HG03196 (cell line): ENCODE results near the gene IFT52.
"Not testable (repeated sequence)": the region's sequence is repeated elsewhere in the genome, so short reads cannot be mapped to it uniquely, and the experiment has no call there.

Source experiments
- ATAC-seq: cut with Tn5 transposase; IDR thresholded peaks from one replicate; pipeline ENCODE4 v1.9.1; 2021; ENCODE audit not compliant: unreplicated experiment

Gene IFT52

DNA sequence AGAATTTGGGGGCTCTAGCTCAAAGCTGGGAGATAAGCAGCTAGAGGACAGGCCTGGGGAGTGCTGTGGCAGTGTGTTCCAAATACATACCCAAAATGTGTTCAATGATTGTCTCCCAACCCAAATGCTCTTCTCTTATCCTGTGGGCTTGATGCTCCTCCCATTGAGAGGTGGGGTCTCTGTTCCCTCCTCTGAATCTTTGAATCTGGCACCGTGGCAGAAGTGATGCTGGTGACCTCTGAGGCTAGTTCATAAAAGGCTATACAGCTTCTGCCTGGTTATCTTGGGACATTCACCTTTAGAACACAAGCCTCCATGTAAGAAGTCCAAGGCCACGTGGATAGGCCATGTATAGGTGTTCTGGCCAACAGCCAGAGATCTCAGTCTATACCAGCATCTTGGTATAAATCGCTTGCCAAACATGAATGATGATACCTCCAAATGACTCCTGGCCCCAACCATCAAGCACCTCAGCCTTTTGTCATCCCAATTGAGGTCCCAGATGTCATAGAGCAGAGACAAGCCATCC is 60.3 kb downstream of the IFT52 start:
- no peak for ATAC-seq

DNA sequence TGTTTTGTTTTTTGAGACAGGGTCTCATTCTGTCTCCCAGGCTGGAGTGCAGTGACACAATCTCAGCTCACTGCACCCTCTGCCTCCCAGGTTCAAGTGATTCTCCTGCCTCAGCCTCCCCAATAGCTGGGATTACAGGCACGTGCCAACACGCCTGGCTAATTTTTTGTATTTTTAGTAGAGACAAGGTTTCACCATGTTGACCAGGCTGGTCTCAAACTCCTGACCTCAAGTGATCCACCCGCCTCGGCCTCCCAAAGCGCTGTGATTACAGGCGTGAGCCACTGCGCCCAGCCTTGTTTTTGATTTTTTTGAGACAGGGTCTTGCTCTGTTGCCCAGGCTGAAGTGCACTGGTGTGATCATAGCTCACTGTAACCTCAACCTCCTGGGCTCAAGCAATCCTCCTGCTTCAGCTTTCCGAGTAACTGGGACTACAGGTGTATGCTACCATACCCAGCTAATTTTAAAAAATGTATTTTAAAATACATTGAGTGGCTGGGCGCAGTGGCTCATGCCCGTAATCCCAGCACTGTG is 61.0 kb downstream of the IFT52 start:
- not testable (repeated sequence) for ATAC-seq

DNA sequence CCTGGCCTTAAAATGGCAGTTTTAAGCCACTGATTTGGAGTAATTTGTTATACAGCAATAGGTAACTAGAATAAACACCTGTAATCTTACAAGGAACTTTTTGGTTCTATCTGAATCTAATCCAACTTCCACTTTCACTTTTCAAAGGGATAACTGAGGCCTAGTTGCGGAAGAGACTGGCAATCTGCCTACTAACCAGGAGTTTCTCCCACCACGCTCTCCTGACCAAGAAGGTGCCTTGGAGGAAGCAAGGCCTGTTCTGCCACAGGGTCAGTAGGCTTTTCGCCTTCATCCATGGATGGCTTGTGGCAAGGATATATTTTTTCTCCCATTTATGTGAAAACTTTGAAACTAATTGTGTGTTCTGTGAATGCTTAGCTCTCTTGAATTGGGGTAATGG is 63.2 kb downstream of the IFT52 start:
- no peak for ATAC-seq

DNA sequence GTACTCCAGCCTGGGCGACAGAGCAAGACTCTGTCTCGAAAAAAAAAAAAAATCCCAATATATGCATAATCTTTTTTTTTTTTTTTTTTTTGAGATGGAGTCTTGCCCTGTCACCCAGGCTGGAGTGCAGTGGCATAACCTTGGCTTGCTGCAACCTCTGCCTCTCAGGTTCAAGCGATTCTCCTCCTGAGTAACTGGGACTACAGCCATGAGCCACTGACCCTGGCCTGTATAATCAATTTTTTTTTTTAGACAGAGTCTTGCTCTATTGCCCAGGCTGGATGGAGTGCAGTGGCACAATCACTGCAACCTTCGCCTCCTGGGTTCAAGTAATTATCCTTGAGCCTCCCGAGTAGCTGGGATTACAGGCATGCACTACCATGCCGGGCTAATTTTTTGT is 64.4 kb downstream of the IFT52 start:
- not testable (repeated sequence) for ATAC-seq

GRCh38 chr20:43655937-43656336 is 65.2 kb downstream of the IFT52 start:
- ATAC-seq, result no peak

- no peak for ATAC-seq
Measured at GRCh38 chr20:43658069-43658722, 67.5 kb downstream of the IFT52 start.

- no peak for ATAC-seq
Measured at GRCh38 chr20:43658723-43659419, 68.1 kb downstream of the IFT52 start.

DNA sequence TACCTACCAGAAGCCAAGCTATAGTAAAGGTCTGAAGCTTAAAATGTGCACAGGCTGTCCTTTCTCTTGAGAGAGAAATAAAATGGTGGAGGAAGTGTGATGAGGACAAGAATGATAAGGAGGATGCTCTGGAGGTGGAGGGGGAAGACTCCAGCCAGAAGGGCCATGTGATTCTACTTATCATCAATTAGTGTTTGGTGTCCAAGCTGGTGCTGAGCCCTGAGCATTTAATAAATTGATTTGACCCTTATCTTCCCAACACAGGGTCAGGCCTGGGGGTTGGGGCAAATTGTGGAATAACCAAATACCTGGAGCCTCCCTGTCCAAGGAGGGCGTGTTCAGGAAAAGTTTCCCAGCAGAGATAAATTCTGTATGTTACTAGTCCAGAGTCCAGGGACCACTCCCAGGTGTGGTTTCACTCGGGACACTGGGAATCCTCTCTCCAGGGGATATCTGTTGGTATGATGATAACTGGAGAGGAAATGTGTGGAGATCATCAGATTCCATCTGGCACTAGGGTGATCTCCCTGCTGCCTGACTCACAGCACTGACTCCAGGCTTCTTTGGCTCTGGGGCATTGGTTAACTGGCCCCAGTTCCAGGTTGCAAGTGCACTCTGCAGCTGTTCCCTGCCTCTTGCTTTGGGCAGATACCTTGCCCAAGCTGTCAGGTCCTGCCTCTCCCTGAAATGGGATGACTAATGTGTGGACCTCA is 72.4 kb downstream of the IFT52 start:
- no peak for ATAC-seq

DNA sequence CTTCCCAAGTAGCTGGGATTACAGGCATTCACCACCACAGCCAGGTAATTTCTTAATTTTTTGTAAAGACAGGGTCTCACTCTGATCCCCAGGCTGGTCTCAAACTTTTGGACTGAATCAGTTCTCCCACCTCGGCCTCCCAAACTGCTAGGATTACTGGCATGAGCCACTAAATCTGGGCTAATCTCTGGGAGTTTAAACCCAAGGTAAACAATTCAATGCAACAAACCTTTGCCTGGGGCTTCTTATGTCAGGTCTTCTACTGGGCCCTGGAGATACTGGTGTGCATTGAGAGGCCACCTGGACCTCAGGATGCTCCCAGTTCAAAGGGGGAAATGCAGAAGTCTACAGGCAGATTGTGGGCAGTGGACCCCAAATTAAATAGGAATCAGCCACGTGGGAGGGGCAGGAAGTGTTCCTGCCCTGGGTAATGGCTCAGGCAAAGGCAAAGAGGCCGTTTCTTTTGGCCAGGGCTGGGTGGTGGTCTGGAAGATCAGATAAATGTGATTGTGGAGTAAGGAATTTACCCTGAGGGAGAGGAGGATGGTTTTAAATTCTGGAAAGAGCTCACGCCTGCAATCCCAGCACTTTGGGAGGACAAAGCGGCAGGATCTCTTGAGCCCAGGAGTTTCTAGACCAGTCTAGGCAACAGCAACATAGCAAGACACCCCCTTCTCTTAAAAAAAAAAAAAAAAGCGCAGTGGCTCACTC is 74.9 kb downstream of the IFT52 start:
- no peak for ATAC-seq

DNA sequence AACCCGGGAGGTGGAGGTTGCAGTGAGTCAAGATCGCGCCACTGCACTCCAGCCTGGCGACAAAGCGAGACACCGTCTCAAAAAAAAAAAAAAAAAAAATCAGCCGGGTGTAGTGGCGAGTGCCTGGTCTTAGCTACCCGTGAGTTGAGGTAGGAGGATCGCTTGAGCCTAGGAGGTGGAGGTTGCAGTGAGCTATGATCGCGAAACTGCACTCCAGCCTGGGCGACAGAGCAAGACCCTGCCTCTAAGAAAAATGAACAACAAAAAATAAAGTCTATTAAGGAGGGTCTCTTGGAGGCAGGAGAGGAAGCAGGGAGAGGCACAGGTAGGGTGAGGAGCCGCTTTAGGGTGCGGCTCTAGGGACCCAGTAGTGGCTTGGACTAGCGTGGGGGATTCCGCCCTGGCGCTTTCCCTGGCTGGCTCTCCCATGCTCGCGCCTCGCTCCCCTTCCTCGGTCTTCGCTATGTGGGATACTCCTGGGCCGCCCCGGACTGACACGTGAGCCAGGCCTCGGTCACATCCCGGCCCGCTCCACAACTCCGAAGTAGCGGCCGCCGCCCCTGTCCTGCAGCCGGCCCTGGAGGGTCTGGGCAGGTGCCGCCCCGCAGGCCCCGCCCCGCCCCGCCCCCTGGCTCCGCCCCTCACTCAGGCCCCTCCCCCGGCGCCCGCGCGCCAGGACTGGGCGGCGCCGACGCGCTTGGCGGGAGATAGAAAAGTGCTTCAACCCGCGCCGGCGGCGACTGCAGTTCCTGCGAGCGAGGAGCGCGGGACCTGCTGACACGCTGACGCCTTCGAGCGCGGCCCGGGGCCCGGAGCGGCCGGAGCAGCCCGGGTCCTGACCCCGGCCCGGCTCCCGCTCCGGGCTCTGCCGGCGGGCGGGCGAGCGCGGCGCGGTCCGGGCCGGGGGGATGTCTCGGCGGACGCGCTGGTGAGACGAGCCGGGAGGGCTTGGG is 75.9 kb downstream of the IFT52 start, which contains the start of gene MYBL2:
MYBL2 (plus strand) TSS at position 739 of the 953 bp plus-strand sequence; CDS start at position 909, 170 bp downstream.
- peak; percentile 60 for ATAC-seq

DNA sequence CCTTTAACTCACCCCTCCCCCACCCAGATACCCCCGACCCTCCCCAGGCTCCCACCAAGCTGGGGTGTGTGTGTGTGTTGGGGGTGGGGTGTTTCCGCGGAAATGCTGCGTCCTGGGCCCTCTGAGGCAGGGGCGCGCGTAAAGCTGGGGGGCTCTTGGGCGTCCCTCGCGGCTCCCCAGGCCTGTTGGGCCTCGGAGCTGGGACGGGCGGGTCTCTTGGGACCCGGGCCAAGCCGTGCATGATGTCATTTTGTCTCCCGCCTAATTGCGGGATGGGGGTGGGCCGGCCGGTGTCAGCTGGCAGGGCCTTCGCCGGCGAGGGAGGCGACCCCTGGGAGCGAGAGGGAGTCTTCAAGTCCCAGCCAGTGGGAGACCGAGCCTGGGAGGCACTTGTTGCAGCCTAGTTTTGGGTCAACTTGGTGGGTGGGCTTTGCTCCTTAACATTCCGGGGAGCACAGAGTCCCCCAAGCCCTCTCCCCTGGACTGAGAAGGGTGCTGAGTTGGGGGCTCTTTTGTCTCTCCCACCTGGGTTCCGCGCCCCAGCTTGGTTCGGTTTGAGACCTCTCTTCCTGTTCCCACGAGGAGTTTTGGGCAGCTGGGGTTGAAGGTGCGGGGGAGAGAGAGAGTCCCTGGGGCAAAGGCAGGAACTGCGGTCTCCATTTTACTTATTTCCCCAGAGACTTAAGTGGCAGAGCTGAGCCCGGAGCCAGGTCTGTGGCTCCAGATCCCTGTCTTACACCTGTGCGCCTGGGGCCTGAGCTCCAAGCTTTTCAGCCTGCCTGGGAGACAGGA is 76.8 kb downstream of the IFT52 start:
- ATAC-seq, result peak; percentile 41

DNA sequence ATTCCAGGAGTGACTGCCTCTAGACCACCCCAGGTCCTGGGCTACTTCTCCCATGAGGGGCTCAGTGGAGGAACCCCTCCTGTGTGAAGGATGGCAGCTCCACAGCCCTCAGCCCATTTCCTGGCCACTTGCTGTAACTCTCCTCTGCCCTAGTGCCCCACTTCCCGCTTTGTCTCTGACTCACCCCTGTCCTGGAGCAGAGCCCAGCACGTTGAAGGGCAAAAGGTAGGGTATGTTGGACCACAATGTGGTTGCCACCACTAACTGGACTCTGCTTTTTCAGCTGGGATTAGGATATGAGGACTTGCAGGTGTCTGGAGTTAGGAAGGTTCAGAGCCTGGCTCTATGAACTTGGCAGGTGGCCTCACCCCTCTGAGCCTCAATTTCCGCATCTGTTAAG is 78.6 kb downstream of the IFT52 start:
- no peak for ATAC-seq

DNA sequence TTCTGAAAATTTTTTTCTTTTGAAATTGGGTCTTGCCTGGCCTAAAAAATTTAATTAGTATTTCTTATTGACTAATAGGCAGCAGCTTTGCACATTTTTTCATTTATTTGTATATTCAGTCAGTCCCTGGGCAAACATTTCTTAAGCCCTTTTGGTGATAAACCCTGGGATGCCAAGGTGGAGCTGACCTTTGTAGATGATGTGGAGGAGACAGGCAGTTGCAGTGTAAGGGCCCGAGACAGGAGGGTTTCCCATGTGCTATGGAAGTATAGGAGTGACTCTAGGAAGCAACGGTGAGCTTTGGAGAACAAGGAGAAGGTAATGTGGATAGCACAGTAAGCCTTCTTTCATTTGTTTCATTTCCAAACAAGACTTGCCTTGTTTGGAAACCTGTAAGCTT is 79.7 kb downstream of the IFT52 start:
- ATAC-seq, result no peak

GRCh38 chr20:43676368-43676767 is 85.6 kb downstream of the IFT52 start:
- ATAC-seq, result no peak

GRCh38 chr20:43680981-43681380 is 90.2 kb downstream of the IFT52 start:
- no peak for ATAC-seq

DNA sequence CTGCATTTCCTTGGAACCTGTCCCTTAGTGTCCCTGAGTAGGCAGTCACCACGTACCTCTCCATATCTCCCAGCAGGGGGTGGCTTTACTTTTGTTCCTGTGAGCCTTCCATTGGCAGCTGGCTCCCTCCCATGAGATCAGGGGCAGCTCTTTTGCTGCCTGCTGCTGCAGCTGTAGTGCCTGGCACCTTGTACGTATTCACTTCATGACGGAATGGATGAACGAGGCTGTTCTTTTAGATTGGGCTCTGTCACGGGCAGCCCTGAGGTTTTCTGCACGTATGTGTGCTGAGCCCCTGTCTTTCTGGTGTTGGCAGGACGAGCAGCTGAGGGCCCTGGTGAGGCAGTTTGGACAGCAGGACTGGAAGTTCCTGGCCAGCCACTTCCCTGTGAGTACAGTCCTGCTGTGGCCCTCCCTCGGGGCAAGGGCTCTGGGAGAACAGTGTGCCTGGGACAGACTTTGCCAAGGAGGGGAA is 90.8 kb downstream of the IFT52 start:
- peak; percentile 17 for ATAC-seq

- peak; percentile 96 for ATAC-seq
Measured at GRCh38 chr20:43681991-43682410, 91.3 kb downstream of the IFT52 start.

GRCh38 chr20:43682446-43682845 is 91.7 kb downstream of the IFT52 start:
- ATAC-seq, result peak; percentile 21

DNA sequence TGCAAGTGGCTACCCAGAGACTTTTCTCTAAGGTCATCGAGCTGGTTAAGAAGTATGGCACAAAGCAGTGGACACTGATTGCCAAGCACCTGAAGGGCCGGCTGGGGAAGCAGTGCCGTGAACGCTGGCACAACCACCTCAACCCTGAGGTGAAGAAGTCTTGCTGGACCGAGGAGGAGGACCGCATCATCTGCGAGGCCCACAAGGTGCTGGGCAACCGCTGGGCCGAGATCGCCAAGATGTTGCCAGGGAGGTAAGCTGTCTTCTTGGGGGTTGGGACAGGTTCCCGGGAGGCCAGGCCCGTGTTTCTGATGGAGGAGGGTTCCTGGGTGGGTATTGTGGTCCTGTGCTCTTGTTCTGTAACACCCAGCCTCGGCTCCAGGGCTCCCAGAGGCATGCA is 96.1 kb downstream of the IFT52 start:
- ATAC-seq, result no peak
